ENCODE measurements around the gene DHX35. TPM values are rescaled to one million over a fixed set of nuclear protein-coding genes. Genes with fewer than 3 reads are reported as not detected.

The DHX35 gene
- total and polyA plus RNA-seq, 10 of the 15 experiments (the other 5 are each of a cell fraction or from before 2014, with no cell fraction given), result 4.3 to 21.6 (median 14.9) TPM

DNA sequence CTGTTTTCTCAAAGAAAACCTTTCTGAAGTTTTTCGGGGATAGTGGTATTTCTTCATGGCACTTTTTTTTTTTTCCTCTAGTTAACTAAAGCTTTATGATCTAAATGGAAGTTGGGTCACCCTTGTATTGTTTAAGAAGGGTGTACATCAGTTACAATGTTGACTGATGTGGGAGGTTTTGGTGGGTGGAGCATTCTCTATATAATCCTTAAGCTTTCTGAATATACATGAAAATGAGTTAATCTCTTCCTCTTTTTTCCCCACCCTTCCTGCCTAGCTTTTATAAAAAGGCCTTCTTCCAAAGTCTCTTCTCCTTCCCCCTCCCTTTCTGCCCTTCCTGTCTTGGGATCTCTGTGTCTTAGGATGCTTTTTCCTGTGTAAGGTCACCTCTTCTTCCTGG is 47.2 kb downstream of the DHX35 start:
- H3K27me3 ChIP-seq (replicated peaks in 1 of 2; ENCODE audit: control insufficient read depth in 2 of 2, insufficient read depth in 2 of 2, low read length in 1 of 2), result no peaks in the 10 kb centered on the region
- ChIA-PET RAD21 (ENCODE audit: unreplicated experiment) (interaction anchor here (1.1 to 2.0 kb wide), 2 partner anchors 11 to 21 kb away, joined by 3 to 5 read pairs; no protein-coding TSS in a partner anchor), SMC1A (ENCODE audit: uncharacterized antibody, unreplicated experiment) (interaction anchor here (0.9 to 1.6 kb wide), 2 partner anchors 11 to 25 kb away, joined by 5 read pairs; no protein-coding TSS in a partner anchor), CTCF (interaction anchor here (0.6 to 3.0 kb wide), 10 partner anchors 9 to 350 kb away, joined by 3 to 8 read pairs (median 6); partner anchors contain the start of gene FAM83D), POLR2A (interaction anchor here (0.5 to 0.9 kb wide), 2 partner anchors 9 to 185 kb away, joined by 3 to 4 read pairs; no protein-coding TSS in a partner anchor)
- in situ Hi-C loops (cut with MboI) (no loop called here), intact Hi-C loops (cut with micrococcal nuclease; ENCODE audit: unreplicated experiment) (no loop called here)
- H4K20me1 ChIP-seq (ENCODE audit: control insufficient read depth, insufficient read depth), result no peaks in the 10 kb centered on the region
- no peak overlapping the region for H3K4me2 ChIP-seq (ENCODE audit: control insufficient read depth, insufficient read depth)
- 100% methylated on average over 1 of the region's 1 CpG for whole genome bisulfite sequencing (ENCODE audit: insufficient coverage, insufficient replicate concordance, low lambda C conversion rate, missing lambda C conversion rate)
- DNase-seq (ENCODE audit: low read depth, low spot score) (no peak), ATAC-seq (no peak), FAIRE-seq (no peak)
- TF ChIP-seq MYB (IDR thresholded peaks at IDR 0.05; ENCODE audit: borderline replicate concordance, low read depth, low read length) (no peak), GABPA (IDR thresholded peaks at IDR 0.05; ENCODE audit: low read depth) (no peak), RCOR1 (conservative IDR thresholded peaks at IDR 0.05; ENCODE audit: low read depth, low read length) (no peak), KDM1A (IDR thresholded peaks at IDR 0.05; ENCODE audit: borderline replicate concordance) (no peak), SIN3A (IDR thresholded peaks at IDR 0.05; ENCODE audit: low read depth, low read length) (no peak), POU2F2 (IDR thresholded peaks at IDR 0.05; ENCODE audit: borderline replicate concordance, low read depth, low read length) (no peak), ZBED1 (IDR thresholded peaks at IDR 0.05; ENCODE audit: borderline replicate concordance) (no peak), BCL11A (IDR thresholded peaks at IDR 0.05; ENCODE audit: low read depth, low read length) (no peak), YY1 (IDR thresholded peaks at IDR 0.05; ENCODE audit: low read depth, low read length) (no peak), FOXM1 (IDR thresholded peaks at IDR 0.05; ENCODE audit: low read depth, low read length) (no peak)
- TF ChIP-seq, protein P1, sequence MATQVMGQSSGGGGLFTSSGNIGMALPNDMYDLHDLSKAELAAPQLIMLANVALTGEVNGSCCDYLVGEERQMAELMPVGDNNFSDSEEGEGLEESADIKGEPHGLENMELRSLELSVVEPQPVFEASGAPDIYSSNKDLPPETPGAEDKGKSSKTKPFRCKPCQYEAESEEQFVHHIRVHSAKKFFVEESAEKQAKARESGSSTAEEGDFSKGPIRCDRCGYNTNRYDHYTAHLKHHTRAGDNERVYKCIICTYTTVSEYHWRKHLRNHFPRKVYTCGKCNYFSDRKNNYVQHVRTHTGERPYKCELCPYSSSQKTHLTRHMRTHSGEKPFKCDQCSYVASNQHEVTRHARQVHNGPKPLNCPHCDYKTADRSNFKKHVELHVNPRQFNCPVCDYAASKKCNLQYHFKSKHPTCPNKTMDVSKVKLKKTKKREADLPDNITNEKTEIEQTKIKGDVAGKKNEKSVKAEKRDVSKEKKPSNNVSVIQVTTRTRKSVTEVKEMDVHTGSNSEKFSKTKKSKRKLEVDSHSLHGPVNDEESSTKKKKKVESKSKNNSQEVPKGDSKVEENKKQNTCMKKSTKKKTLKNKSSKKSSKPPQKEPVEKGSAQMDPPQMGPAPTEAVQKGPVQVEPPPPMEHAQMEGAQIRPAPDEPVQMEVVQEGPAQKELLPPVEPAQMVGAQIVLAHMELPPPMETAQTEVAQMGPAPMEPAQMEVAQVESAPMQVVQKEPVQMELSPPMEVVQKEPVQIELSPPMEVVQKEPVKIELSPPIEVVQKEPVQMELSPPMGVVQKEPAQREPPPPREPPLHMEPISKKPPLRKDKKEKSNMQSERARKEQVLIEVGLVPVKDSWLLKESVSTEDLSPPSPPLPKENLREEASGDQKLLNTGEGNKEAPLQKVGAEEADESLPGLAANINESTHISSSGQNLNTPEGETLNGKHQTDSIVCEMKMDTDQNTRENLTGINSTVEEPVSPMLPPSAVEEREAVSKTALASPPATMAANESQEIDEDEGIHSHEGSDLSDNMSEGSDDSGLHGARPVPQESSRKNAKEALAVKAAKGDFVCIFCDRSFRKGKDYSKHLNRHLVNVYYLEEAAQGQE (IDR thresholded peaks at IDR 0.05; ENCODE audit: low read depth, low read length), result no peak
- TF ChIP-seq, protein P2, sequence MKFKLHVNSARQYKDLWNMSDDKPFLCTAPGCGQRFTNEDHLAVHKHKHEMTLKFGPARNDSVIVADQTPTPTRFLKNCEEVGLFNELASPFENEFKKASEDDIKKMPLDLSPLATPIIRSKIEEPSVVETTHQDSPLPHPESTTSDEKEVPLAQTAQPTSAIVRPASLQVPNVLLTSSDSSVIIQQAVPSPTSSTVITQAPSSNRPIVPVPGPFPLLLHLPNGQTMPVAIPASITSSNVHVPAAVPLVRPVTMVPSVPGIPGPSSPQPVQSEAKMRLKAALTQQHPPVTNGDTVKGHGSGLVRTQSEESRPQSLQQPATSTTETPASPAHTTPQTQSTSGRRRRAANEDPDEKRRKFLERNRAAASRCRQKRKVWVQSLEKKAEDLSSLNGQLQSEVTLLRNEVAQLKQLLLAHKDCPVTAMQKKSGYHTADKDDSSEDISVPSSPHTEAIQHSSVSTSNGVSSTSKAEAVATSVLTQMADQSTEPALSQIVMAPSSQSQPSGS (IDR thresholded peaks at IDR 0.05; ENCODE audit: low read length), result no peak
- TF ChIP-seq, protein P3, sequence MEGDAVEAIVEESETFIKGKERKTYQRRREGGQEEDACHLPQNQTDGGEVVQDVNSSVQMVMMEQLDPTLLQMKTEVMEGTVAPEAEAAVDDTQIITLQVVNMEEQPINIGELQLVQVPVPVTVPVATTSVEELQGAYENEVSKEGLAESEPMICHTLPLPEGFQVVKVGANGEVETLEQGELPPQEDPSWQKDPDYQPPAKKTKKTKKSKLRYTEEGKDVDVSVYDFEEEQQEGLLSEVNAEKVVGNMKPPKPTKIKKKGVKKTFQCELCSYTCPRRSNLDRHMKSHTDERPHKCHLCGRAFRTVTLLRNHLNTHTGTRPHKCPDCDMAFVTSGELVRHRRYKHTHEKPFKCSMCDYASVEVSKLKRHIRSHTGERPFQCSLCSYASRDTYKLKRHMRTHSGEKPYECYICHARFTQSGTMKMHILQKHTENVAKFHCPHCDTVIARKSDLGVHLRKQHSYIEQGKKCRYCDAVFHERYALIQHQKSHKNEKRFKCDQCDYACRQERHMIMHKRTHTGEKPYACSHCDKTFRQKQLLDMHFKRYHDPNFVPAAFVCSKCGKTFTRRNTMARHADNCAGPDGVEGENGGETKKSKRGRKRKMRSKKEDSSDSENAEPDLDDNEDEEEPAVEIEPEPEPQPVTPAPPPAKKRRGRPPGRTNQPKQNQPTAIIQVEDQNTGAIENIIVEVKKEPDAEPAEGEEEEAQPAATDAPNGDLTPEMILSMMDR (IDR thresholded peaks at IDR 0.05 in 2 of 3, conservative IDR thresholded peaks at IDR 0.05 in 1 of 3; ENCODE audit: control insufficient read depth in 2 of 3, extremely low read depth in 1 of 3, insufficient read depth in 1 of 3, low read depth in 3 of 3, low read length in 3 of 3), result no peak
- H2AFZ ChIP-seq (ENCODE audit: control insufficient read depth, low read depth, low read length), result no peak overlapping the region
- no peaks in the 10 kb centered on the region for H3K4me1 ChIP-seq (ENCODE audit: control insufficient read depth, insufficient read depth, low read length)
- H3K79me2 ChIP-seq (ENCODE audit: control insufficient read depth, insufficient read depth, low read length), result no peaks in the 10 kb centered on the region
- H3K36me3 ChIP-seq (ENCODE audit: control insufficient read depth in 2 of 2, insufficient read depth in 2 of 2, low read length in 1 of 2), result peaks cover 2 to 20% of the 10 kb centered on the region in 2 experiments
- no TSS peak for BruUV-seq (replicated peaks)
- no peak overlapping the region for H3K27ac ChIP-seq (ENCODE audit: control insufficient read depth, insufficient read depth)
- H3K4me3 ChIP-seq, result no peak overlapping the region
- no peaks in the 10 kb centered on the region for H3K9me3 ChIP-seq (replicated peaks; ENCODE audit: control insufficient read depth, insufficient read depth, low read length)
- no peak overlapping the region for H3K9ac ChIP-seq (ENCODE audit: control insufficient read depth, insufficient read depth, low read length)
